GM23338 (cell line): Measurements from ENCODE around the gene DSG2. TPM values are rescaled to one million over a fixed set of nuclear protein-coding genes. Genes with fewer than 3 reads are reported as not detected.

Experiments
- ATAC-seq: fragments of 200-7000 bp; cut with Tn5 transposase; 3 replicates; pipeline ENCODE4 v1.9.1; 2020
- DNase-seq: peaks from one replicate; pipeline ENCODE4 v3.0.0-alpha.2; 2015; ENCODE audit warnings: low spot score
- H2AFZ ChIP-seq: fragments of 200-600 bp; sonication (generic); 2 replicates; pipeline ENCODE4 v1.8.0; 2016; ENCODE audit warnings: antibody characterized with exemption, mild to moderate bottlenecking, moderate library complexity
- H3F3A ChIP-seq: fragments of 200-600 bp; sonication (generic); replicated peaks from 2 replicates; pipeline ENCODE4 v1.8.0; 2017; ENCODE audit warnings: antibody characterized with exemption, mixed run types, low read depth
- H3K27ac ChIP-seq: fragments of 200-600 bp; sonication (generic); 2 replicates; pipeline ENCODE4 v1.6.1; 2016; ENCODE audit warnings: low read depth
- H3K27me3 ChIP-seq: fragments of 200-600 bp; sonication (generic); 2 replicates; pipeline ENCODE4 v1.8.0; 2016; ENCODE audit warnings: mild to moderate bottlenecking, mixed run types, moderate library complexity; ENCODE audit not compliant: insufficient read depth
- H3K36me3 ChIP-seq: fragments of 200-600 bp; sonication (generic); 2 replicates; pipeline ENCODE4 v1.8.0; 2016; ENCODE audit warnings: mild to moderate bottlenecking; ENCODE audit not compliant: insufficient read depth
- H3K4me1 ChIP-seq: fragments of 200-600 bp; sonication (generic); 2 replicates; pipeline ENCODE4 v1.8.0; 2016; ENCODE audit warnings: mild to moderate bottlenecking, moderate library complexity; ENCODE audit not compliant: insufficient read depth
- H3K4me2 ChIP-seq: fragments of 200-600 bp; sonication (generic); 2 replicates; pipeline ENCODE4 v1.7.1; 2017; ENCODE audit warnings: mixed run types
- H3K4me3 ChIP-seq: fragments of 200-600 bp; sonication (generic); 2 replicates; pipeline ENCODE4 v1.6.1; 2016; ENCODE audit warnings: mixed run types
- H3K79me2 ChIP-seq: fragments of 200-600 bp; sonication (generic); replicated peaks from 2 replicates; pipeline ENCODE4 v1.8.0; 2017; ENCODE audit warnings: mild to moderate bottlenecking; ENCODE audit not compliant: insufficient read depth
- H3K9me2 ChIP-seq: fragments of 200-600 bp; sonication (generic); 2 replicates; pipeline ENCODE4 v1.8.0; 2017; ENCODE audit not compliant: insufficient read depth
- H4K20me1 ChIP-seq: fragments of 200-600 bp; sonication (generic); replicated peaks from 2 replicates; pipeline ENCODE4 v1.8.0; 2017; ENCODE audit warnings: mild to moderate bottlenecking; ENCODE audit not compliant: insufficient read depth
- H3K27ac Mint-ChIP-seq: 2 replicates; pipeline ENCODE4 v1.8.0; 2020; ENCODE audit warnings: inconsistent platforms, mild to moderate bottlenecking, moderate library complexity, mixed read lengths
- H3K27me3 Mint-ChIP-seq: 3 replicates; pipeline ENCODE4 v1.8.0; 2022; ENCODE audit warnings: low read depth, mild to moderate bottlenecking, moderate library complexity, mixed read lengths, inconsistent platforms; ENCODE audit not compliant: insufficient read depth, poor library complexity
- H3K36me3 Mint-ChIP-seq: 3 replicates; pipeline ENCODE4 v1.8.0; 2021; ENCODE audit warnings: low read depth, mild to moderate bottlenecking, inconsistent platforms, moderate library complexity, mixed read lengths
- H3K4me1 Mint-ChIP-seq: 3 replicates; pipeline ENCODE4 v1.8.0; 2020; ENCODE audit warnings: mild to moderate bottlenecking, inconsistent platforms, mixed read lengths
- H3K4me3 Mint-ChIP-seq: 3 replicates; pipeline ENCODE4 v1.8.0; 2021; ENCODE audit warnings: moderate library complexity, mild to moderate bottlenecking, inconsistent platforms, mixed read lengths
- H3K9me3 Mint-ChIP-seq: 3 replicates; pipeline ENCODE4 v1.8.0; 2020; ENCODE audit warnings: moderate library complexity, mild to moderate bottlenecking, inconsistent platforms, mixed read lengths
- CREB1 ChIP-seq: fragments of 250-450 bp; sonication (Bioruptor Pico); IDR thresholded peaks from 2 replicates; pipeline ENCODE4 v1.5.0; 2020; ENCODE audit warnings: low read depth, mild to moderate bottlenecking, moderate library complexity
- EZH2 ChIP-seq: fragments of 200-600 bp; sonication (generic); IDR thresholded peaks from one replicate; pipeline ENCODE4 v1.8.0; 2017; ENCODE audit warnings: antibody characterized with exemption, mild to moderate bottlenecking, low read depth; ENCODE audit not compliant: unreplicated experiment
- JUNB ChIP-seq: IDR thresholded peaks from one replicate; pipeline ENCODE4 v1.6.1; 2016; ENCODE audit warnings: antibody characterized with exemption; ENCODE audit not compliant: unreplicated experiment
- STAT1 ChIP-seq: IDR thresholded peaks from one replicate; pipeline ENCODE4 v1.6.1; 2016; ENCODE audit warnings: antibody characterized with exemption; ENCODE audit not compliant: unreplicated experiment
- ZNF331 ChIP-seq: fragments of 250-450 bp; sonication (Bioruptor Pico); IDR thresholded peaks from 2 replicates; pipeline ENCODE4 v1.5.0; 2020; ENCODE audit warnings: low read depth, mild to moderate bottlenecking, moderate library complexity
- polyA plus RNA-seq: library from polyadenylated mRNA; unstranded; fragments of >200 nt; fragmentation: Nextera tagmentation; extraction: Ambion mirVana; gene quantifications from 2 replicates; pipeline ENCODE4 v1.2.1, GENCODE V29; 2016
- total RNA-seq: library from RNA; depleted of rRNA; stranded (reverse); fragments of >200 nt; shearing (Covaris generic); gene quantifications from 2 replicates; pipeline ENCODE4 v1.2.3, GENCODE V29; 2014
- TF ChIP-seq, protein P1 (sequence below), 2 experiments: fragments of 200-600 bp in 1 of 2; sonication (generic) in 1 of 2; conservative IDR thresholded peaks; 2 replicates each; pipeline versions ENCODE4 v1.5.1 to v1.6.1; 2016 to 2017; ENCODE audit warnings: antibody characterized with exemption in 2 of 2, low read depth in 2 of 2, mild to moderate bottlenecking in 2 of 2, moderate library complexity in 1 of 2
- TF ChIP-seq, protein P2 (sequence below): fragments of 250-450 bp; sonication (Bioruptor Pico); IDR thresholded peaks from 2 replicates; pipeline ENCODE4 v1.5.0; 2020; ENCODE audit warnings: mild to moderate bottlenecking, moderate library complexity
- TF ChIP-seq, protein P3 (sequence below): IDR thresholded peaks from one replicate; pipeline ENCODE4 v1.6.1; 2018; ENCODE audit warnings: antibody characterized with exemption; ENCODE audit not compliant: unreplicated experiment

DSG2 gene
- total and polyA plus RNA-seq, 2 experiments from 2014 or later, result 44.7 to 144 TPM

DNA sequence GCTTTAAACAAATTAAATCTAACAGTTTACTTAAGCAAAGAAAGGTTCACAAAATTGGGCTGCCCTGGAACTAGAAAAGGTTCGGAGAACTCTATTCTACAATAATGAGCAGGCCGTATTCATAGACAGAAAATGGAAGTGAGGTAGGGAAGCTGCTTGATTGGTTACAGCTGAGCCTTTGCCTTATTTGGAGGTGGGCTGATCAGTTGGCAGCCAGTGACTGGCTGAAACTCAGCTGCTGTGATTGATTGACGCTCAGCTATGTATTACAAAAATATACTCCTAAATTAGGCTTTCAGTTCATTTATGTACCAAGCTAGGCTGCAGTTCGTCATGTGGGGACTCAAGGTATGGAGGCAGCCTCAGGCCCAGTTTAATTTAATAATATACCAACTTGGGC lies 51.4 kb downstream of the DSG2 start (continued):
- TF ChIP-seq, protein P1, sequence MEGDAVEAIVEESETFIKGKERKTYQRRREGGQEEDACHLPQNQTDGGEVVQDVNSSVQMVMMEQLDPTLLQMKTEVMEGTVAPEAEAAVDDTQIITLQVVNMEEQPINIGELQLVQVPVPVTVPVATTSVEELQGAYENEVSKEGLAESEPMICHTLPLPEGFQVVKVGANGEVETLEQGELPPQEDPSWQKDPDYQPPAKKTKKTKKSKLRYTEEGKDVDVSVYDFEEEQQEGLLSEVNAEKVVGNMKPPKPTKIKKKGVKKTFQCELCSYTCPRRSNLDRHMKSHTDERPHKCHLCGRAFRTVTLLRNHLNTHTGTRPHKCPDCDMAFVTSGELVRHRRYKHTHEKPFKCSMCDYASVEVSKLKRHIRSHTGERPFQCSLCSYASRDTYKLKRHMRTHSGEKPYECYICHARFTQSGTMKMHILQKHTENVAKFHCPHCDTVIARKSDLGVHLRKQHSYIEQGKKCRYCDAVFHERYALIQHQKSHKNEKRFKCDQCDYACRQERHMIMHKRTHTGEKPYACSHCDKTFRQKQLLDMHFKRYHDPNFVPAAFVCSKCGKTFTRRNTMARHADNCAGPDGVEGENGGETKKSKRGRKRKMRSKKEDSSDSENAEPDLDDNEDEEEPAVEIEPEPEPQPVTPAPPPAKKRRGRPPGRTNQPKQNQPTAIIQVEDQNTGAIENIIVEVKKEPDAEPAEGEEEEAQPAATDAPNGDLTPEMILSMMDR (conservative IDR thresholded peaks at IDR 0.05; ENCODE audit: low read depth in 2 of 2), result no peak

DNA sequence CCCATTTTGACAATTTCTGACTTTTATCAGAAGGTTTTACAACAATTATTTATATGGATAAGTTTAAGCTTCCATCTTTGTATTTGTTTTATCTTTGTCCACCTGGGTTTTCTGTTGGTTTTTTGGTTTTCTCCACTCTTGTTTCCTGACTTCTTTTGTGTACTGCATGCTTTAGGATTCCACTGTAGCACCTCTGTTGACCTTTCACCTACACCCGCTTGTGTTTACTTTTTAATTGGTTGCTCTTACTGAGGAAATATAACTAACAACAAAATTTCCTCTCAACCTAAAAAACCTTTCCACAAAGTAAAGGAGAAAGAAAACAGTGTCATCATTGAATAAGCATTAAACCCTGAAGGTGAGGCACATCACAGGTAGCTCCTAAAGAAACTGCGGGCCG lies 53.9 kb downstream of the DSG2 start:
- Mint-ChIP-seq H3K27me3 (peaks cover 3% of the 10 kb centered on the region), H3K36me3 (peaks cover 5% of the 10 kb centered on the region; the same call in 2 of the 3 replicates), H3K4me1 (peaks cover 26% of the 10 kb centered on the region), H3K9me3 (no peaks in the 10 kb centered on the region; the same call in 2 of the 3 replicates), H3K4me3 (no peak overlapping the region), H3K27ac (no peak overlapping the region)
- Histone ChIP-seq H3K27me3 (no peaks in the 10 kb centered on the region), H3K4me1 (peaks cover 18% of the 10 kb centered on the region), H3K79me2 (no peaks in the 10 kb centered on the region), H3K4me3 (no peak overlapping the region), H3K4me2 (no peak overlapping the region), H4K20me1 (no peaks in the 10 kb centered on the region), H3F3A (no peaks in the 10 kb centered on the region), H3K36me3 (no peaks in the 10 kb centered on the region), H2AFZ (no peak overlapping the region), H3K9me2 (no peaks in the 10 kb centered on the region), H3K27ac (no peak overlapping the region)
- ATAC-seq (no peak), DNase-seq (no peak)
- no peak for TF ChIP-seq STAT1
- no peak for TF ChIP-seq JUNB
- TF ChIP-seq ZNF331 (CRISPR knock-in tag), result no peak
- no peak for TF ChIP-seq EZH2
- TF ChIP-seq, protein P2, sequence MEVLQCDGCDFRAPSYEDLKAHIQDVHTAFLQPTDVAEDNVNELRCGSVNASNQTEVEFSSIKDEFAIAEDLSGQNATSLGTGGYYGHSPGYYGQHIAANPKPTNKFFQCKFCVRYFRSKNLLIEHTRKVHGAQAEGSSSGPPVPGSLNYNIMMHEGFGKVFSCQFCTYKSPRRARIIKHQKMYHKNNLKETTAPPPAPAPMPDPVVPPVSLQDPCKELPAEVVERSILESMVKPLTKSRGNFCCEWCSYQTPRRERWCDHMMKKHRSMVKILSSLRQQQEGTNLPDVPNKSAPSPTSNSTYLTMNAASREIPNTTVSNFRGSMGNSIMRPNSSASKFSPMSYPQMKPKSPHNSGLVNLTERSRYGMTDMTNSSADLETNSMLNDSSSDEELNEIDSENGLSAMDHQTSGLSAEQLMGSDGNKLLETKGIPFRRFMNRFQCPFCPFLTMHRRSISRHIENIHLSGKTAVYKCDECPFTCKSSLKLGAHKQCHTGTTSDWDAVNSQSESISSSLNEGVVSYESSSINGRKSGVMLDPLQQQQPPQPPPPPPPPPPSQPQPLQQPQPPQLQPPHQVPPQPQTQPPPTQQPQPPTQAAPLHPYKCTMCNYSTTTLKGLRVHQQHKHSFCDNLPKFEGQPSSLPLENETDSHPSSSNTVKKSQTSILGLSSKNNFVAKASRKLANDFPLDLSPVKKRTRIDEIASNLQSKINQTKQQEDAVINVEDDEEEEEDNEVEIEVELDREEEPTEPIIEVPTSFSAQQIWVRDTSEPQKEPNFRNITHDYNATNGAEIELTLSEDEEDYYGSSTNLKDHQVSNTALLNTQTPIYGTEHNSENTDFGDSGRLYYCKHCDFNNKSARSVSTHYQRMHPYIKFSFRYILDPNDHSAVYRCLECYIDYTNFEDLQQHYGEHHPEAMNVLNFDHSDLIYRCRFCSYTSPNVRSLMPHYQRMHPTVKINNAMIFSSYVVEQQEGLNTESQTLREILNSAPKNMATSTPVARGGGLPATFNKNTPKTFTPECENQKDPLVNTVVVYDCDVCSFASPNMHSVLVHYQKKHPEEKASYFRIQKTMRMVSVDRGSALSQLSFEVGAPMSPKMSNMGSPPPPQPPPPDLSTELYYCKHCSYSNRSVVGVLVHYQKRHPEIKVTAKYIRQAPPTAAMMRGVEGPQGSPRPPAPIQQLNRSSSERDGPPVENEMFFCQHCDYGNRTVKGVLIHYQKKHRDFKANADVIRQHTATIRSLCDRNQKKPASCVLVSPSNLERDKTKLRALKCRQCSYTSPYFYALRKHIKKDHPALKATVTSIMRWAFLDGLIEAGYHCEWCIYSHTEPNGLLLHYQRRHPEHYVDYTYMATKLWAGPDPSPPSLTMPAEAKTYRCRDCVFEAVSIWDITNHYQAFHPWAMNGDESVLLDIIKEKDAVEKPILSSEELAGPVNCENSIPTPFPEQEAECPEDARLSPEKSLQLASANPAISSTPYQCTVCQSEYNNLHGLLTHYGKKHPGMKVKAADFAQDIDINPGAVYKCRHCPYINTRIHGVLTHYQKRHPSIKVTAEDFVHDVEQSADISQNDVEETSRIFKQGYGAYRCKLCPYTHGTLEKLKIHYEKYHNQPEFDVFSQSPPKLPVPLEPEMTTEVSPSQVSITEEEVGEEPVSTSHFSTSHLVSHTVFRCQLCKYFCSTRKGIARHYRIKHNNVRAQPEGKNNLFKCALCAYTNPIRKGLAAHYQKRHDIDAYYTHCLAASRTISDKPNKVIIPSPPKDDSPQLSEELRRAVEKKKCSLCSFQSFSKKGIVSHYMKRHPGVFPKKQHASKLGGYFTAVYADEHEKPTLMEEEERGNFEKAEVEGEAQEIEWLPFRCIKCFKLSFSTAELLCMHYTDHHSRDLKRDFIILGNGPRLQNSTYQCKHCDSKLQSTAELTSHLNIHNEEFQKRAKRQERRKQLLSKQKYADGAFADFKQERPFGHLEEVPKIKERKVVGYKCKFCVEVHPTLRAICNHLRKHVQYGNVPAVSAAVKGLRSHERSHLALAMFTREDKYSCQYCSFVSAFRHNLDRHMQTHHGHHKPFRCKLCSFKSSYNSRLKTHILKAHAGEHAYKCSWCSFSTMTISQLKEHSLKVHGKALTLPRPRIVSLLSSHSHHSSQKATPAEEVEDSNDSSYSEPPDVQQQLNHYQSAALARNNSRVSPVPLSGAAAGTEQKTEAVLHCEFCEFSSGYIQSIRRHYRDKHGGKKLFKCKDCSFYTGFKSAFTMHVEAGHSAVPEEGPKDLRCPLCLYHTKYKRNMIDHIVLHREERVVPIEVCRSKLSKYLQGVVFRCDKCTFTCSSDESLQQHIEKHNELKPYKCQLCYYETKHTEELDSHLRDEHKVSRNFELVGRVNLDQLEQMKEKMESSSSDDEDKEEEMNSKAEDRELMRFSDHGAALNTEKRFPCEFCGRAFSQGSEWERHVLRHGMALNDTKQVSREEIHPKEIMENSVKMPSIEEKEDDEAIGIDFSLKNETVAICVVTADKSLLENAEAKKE (CRISPR knock-in tag), result no peak
- no peak for TF ChIP-seq CREB1 (CRISPR knock-in tag)
- TF ChIP-seq, protein P3, sequence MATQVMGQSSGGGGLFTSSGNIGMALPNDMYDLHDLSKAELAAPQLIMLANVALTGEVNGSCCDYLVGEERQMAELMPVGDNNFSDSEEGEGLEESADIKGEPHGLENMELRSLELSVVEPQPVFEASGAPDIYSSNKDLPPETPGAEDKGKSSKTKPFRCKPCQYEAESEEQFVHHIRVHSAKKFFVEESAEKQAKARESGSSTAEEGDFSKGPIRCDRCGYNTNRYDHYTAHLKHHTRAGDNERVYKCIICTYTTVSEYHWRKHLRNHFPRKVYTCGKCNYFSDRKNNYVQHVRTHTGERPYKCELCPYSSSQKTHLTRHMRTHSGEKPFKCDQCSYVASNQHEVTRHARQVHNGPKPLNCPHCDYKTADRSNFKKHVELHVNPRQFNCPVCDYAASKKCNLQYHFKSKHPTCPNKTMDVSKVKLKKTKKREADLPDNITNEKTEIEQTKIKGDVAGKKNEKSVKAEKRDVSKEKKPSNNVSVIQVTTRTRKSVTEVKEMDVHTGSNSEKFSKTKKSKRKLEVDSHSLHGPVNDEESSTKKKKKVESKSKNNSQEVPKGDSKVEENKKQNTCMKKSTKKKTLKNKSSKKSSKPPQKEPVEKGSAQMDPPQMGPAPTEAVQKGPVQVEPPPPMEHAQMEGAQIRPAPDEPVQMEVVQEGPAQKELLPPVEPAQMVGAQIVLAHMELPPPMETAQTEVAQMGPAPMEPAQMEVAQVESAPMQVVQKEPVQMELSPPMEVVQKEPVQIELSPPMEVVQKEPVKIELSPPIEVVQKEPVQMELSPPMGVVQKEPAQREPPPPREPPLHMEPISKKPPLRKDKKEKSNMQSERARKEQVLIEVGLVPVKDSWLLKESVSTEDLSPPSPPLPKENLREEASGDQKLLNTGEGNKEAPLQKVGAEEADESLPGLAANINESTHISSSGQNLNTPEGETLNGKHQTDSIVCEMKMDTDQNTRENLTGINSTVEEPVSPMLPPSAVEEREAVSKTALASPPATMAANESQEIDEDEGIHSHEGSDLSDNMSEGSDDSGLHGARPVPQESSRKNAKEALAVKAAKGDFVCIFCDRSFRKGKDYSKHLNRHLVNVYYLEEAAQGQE, result no peak
